Measurements from ENCODE around the gene SLC2A11. TPM values are rescaled to one million over a fixed set of nuclear protein-coding genes. Genes with fewer than 3 reads are reported as not detected.

Gene SLC2A11
- total and polyA plus RNA-seq, 9 of the 15 experiments (the other 6 are each of a cell fraction or from before 2014, with no cell fraction given) = 0.44 to 2.7 (median 2.1) TPM

GRCh38 chr22:23908587-23909205 is 51.0 kb downstream of the SLC2A11 start:
- Histone ChIP-seq H3K9ac (ENCODE audit: insufficient read depth in 1 of 2, low read depth in 2 of 2, low read length in 2 of 2) (no peak overlapping the region), H3K36me3 (ENCODE audit: control insufficient read depth, insufficient read depth, low read length) (0 out of 3 replicates have a peak, but pooled peaks cover 2% of the 10 kb centered on the region), H3K9me3 (replicated peaks; ENCODE audit: control insufficient read depth, insufficient read depth, low read depth, low read length) (no peaks in the 10 kb centered on the region), H3K79me2 (ENCODE audit: control insufficient read depth, insufficient read depth, low read length) (no peaks in the 10 kb centered on the region; the same call in 2 of the 3 replicates), H3K27me3 (ENCODE audit: control insufficient read depth in 2 of 2, insufficient read depth in 2 of 2, low read length in 2 of 2) (no peaks in the 10 kb centered on the region), H2AFZ (ENCODE audit: low read depth, low read length) (no peak overlapping the region), H3K4me3 (no peak overlapping the region), H3K27ac (ENCODE audit: extremely low read depth, low read depth, low read length) (no peak overlapping the region), H3K9me1 (ENCODE audit: control insufficient read depth, insufficient read depth, low read length) (no peaks in the 10 kb centered on the region), H3K4me2 (ENCODE audit: insufficient read depth, low read length) (no peak overlapping the region), H3K4me1 (replicated peaks in 1 of 2; ENCODE audit: control insufficient read depth in 2 of 2, insufficient read depth in 2 of 2, low read length in 2 of 2) (peaks cover 0 to 4% of the 10 kb centered on the region in 2 experiments; a peak in 2 of 5 replicates), H4K20me1 (replicated peaks; ENCODE audit: control insufficient read depth, insufficient read depth, low read length) (no peaks in the 10 kb centered on the region)
- FAIRE-seq (no peak), ATAC-seq (no peak), DNase-seq (ENCODE audit: extremely low read depth in 1 of 4, low spot score in 3 of 4) (no peak)
- intact Hi-C loops (cut with micrococcal nuclease) (no loop called here), in situ Hi-C loops (cut with MboI) (no loop called here)
- WGBS (ENCODE audit: insufficient coverage, low coverage, missing lambda C conversion rate) = 78% methylated on average over 11 of the region's 11 CpGs
- ChIA-PET CTCF (ENCODE audit: low intra/inter-chr PET ratio) (no interaction called here), POLR2A (interaction anchor here (0.7 to 1.3 kb wide), 2 partner anchors 12 to 398 kb away, joined by 3 read pairs; no protein-coding TSS in a partner anchor)
- BruUV-seq (replicated peaks) = no TSS peak
- TF ChIP-seq SIX5 (IDR thresholded peaks at IDR 0.05; ENCODE audit: borderline replicate concordance in 1 of 2, insufficient read depth in 1 of 2, low read depth in 1 of 2, low read length in 2 of 2) = no peak
- TF ChIP-seq SUPT5H (IDR thresholded peaks at IDR 0.05) = no peak
- no peak for TF ChIP-seq FUS (optimal IDR thresholded peaks at IDR 0.05; ENCODE audit: low read depth, low read length)
- no peak for TF ChIP-seq TSC22D4 (tag; IDR thresholded peaks at IDR 0.05)
- no peak for TF ChIP-seq MYNN (IDR thresholded peaks at IDR 0.05)
- no peak for TF ChIP-seq MYNN (CRISPR knock-in tag; IDR thresholded peaks at IDR 0.05)
- no peak for TF ChIP-seq ZBED1 (IDR thresholded peaks at IDR 0.05)
- no peak for TF ChIP-seq DEAF1 (CRISPR knock-in tag; IDR thresholded peaks at IDR 0.05)
- TF ChIP-seq PYGO2 (tag; IDR thresholded peaks at IDR 0.05) = no peak
- TF ChIP-seq ETS1 (conservative IDR thresholded peaks at IDR 0.05; ENCODE audit: control insufficient read depth, low read depth, low read length) = no peak
- TF ChIP-seq KAT2B (IDR thresholded peaks at IDR 0.05; ENCODE audit: low read depth, low read length) = no peak
- no peak for TF ChIP-seq FOS (IDR thresholded peaks at IDR 0.05; ENCODE audit: extremely low read depth, insufficient read length)
- no peak for TF ChIP-seq SAFB2 (IDR thresholded peaks at IDR 0.05; ENCODE audit: borderline replicate concordance, low read depth, low read length, severe bottlenecking)
- TF ChIP-seq RBM34 (IDR thresholded peaks at IDR 0.05; ENCODE audit: borderline replicate concordance, insufficient read depth, low read length) = no peak
- TF ChIP-seq ATF1 (CRISPR knock-in tag; IDR thresholded peaks at IDR 0.05) = no peak
- TF ChIP-seq ATF1 (tag; IDR thresholded peaks at IDR 0.05) = no peak
- no peak for TF ChIP-seq ILK (tag; IDR thresholded peaks at IDR 0.05; ENCODE audit: borderline replicate concordance, low read depth)
- TF ChIP-seq ZBTB5 (IDR thresholded peaks at IDR 0.05) = no peak
- TF ChIP-seq KLF13 (tag; IDR thresholded peaks at IDR 0.05; ENCODE audit: borderline replicate concordance, low read depth) = no peak
- no peak for TF ChIP-seq HNRNPK (IDR thresholded peaks at IDR 0.05; ENCODE audit: low read depth, low read length, poor library complexity, severe bottlenecking)
